ENCODE results near the gene RPS27A. TPM values are rescaled to one million over a fixed set of nuclear protein-coding genes. Genes with fewer than 3 reads are reported as not detected.
A peak's percentile ranks its signal among the peaks of the same experiment; 100 is the strongest.

Gene RPS27A
- total and polyA plus RNA-seq, 2 experiments from 2014 or later: 775 to 1,144 TPM

DNA sequence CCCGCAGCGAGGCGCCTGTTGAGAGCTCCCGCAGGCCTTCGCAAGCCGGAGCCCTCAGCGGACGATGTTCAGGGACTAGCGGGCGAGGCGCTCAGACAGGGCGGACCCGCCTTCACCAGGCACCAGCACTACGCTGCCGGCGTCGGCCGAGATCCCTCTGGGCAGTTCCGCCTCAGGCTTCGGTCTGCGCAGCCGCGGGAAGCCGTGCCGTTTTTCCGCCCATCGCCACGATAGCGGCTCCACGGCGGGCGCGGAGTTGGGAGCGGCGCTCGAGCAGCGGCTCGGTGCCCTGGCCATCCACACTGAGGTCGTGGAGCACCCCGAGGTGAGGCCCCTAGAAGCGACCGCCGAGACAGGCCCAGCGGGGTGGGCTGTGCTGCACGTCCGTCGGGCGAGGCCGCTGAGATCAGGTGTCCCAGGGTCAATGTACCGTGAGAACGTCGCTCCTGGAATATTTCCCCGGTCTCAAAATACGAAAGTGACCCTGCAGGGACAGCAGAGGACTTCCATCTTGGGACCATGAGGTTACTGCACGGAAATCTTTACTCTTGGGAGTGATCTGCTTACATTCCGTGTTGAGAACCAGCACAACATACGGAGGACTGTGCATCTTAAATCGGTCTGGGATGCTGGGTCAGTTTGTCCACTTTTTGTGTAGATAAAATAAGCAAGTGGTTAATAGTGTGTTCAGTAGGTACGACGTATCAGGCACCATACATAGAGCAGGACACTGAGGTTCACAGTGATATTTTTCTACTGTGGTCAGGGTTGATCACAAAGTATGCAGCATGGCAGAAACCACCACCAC lies 49.8 kb downstream of the RPS27A start:
- in situ Hi-C loops (cut with MboI): no loop called here
- Histone ChIP-seq H3K4me2 (ENCODE audit: unreplicated experiment) (peak overlapping the region; percentile 81), H3K36me3 (ENCODE audit: low read depth) (no peaks in the 10 kb centered on the region), H2AFZ (peak overlapping the region; percentile 79), H3K4me1 (ENCODE audit: insufficient read depth) (peaks cover 11% of the 10 kb centered on the region; the same call in 1 of the 2 replicates), H3K9me2 (ENCODE audit: insufficient read depth) (no peaks in the 10 kb centered on the region), H3K79me2 (ENCODE audit: insufficient read depth) (peaks cover 33% of the 10 kb centered on the region), H3K9me3 (ENCODE audit: low read depth) (no peaks in the 10 kb centered on the region), H4K20me1 (ENCODE audit: insufficient read depth) (no peaks in the 10 kb centered on the region), H3K27me3 (replicated peaks; ENCODE audit: insufficient read depth) (no peaks in the 10 kb centered on the region), H3K27ac (peak overlapping the region; percentile 80), H3K9ac (peak overlapping the region; percentile 93), H3K4me3 (peak overlapping the region; percentile 78), H3F3A (ENCODE audit: insufficient read depth) (peaks cover 17% of the 10 kb centered on the region; the same call in 1 of the 2 replicates)
- TF ChIP-seq EZH2 (IDR thresholded peaks at IDR 0.05; ENCODE audit: insufficient read depth, poor library complexity, severe bottlenecking) (no peak), EZH2phosphoT487 (IDR thresholded peaks at IDR 0.05; ENCODE audit: insufficient read depth, low read depth) (no peak)
- DNase-seq: peak; percentile 96
- 1% methylated on average over 52 to 60 of the region's 60 CpGs for WGBS, 2 experiments (ENCODE audit: low coverage in 1 of 2, low lambda C conversion rate in 2 of 2, missing lambda C conversion rate in 2 of 2)

- H3K27me3 ChIP-seq (replicated peaks; ENCODE audit: insufficient read depth): no peaks in the 10 kb centered on the region
- in situ Hi-C loops (cut with MboI): no loop called here
- 97 to 99% methylated on average over 12 of the region's 12 CpGs for WGBS, 2 experiments (ENCODE audit: low coverage in 1 of 2, low lambda C conversion rate in 2 of 2, missing lambda C conversion rate in 2 of 2)
- H3K79me2 ChIP-seq (ENCODE audit: insufficient read depth): peaks cover 40% of the 10 kb centered on the region
- peak overlapping the region; percentile 80; the same call in 1 of the 2 replicates for H3K27ac ChIP-seq
- H3K9me3 ChIP-seq (ENCODE audit: low read depth): no peaks in the 10 kb centered on the region
- no peaks in the 10 kb centered on the region for H3K9me2 ChIP-seq (ENCODE audit: insufficient read depth)
- H3K9ac ChIP-seq: peak overlapping the region; percentile 93
- peak overlapping the region; percentile 81 for H3K4me2 ChIP-seq (ENCODE audit: unreplicated experiment)
- DNase-seq: no peak
- no peaks in the 10 kb centered on the region for H3K36me3 ChIP-seq (ENCODE audit: low read depth)
- no peaks in the 10 kb centered on the region for H4K20me1 ChIP-seq (ENCODE audit: insufficient read depth)
- peaks cover 11% of the 10 kb centered on the region; the same call in 1 of the 2 replicates for H3K4me1 ChIP-seq (ENCODE audit: insufficient read depth)
- peak overlapping the region; percentile 79; the same call in 1 of the 2 replicates for H2AFZ ChIP-seq
- no peak for TF ChIP-seq EZH2 (IDR thresholded peaks at IDR 0.05; ENCODE audit: insufficient read depth, poor library complexity, severe bottlenecking)
- TF ChIP-seq EZH2phosphoT487 (IDR thresholded peaks at IDR 0.05; ENCODE audit: insufficient read depth, low read depth): no peak
- H3F3A ChIP-seq (ENCODE audit: insufficient read depth): peaks cover 17% of the 10 kb centered on the region; the same call in 1 of the 2 replicates
- peak overlapping the region; percentile 78 for H3K4me3 ChIP-seq
Observed at GRCh38 chr2:55283083-55283482, 50.6 kb downstream of the RPS27A start.

Other genes with a start within 250 kb of the RPS27A start
- gene RTN4, start 182.2 kb upstream of the RPS27A start, total RNA-seq (2014; rRNA removed; shearing (Covaris generic)): 390 and 425 TPM in 2 replicates
- 357 and 361 TPM in 2 replicates for gene RTN4, start 182.2 kb upstream of the RPS27A start, polyA plus RNA-seq (2016; fragmentation: Nextera tagmentation; extraction: Ambion mirVana)
- gene CLHC1, start 395 bp upstream of the RPS27A start, total RNA-seq (2014; rRNA removed; shearing (Covaris generic)): 1.3 and 1.6 TPM in 2 replicates
- 5.2 and 5.6 TPM in 2 replicates for gene CLHC1, start 395 bp upstream of the RPS27A start, polyA plus RNA-seq (2016; fragmentation: Nextera tagmentation; extraction: Ambion mirVana)
- gene MTIF2, start 36.5 kb downstream of the RPS27A start, total RNA-seq (2014; rRNA removed; shearing (Covaris generic)): 22.3 and 23.3 TPM in 2 replicates
- 17.2 and 19.1 TPM in 2 replicates for gene MTIF2, start 36.5 kb downstream of the RPS27A start, polyA plus RNA-seq (2016; fragmentation: Nextera tagmentation; extraction: Ambion mirVana)
- 32.4 and 50.2 TPM in 2 replicates for gene CCDC88A, start 187.2 kb downstream of the RPS27A start, total RNA-seq (2014; rRNA removed; shearing (Covaris generic))
- gene CCDC88A, start 187.2 kb downstream of the RPS27A start, polyA plus RNA-seq (2016; fragmentation: Nextera tagmentation; extraction: Ambion mirVana): 25.8 and 30.4 TPM in 2 replicates

Measured in GM23248 (cell line).